Mesenchymal stem cell (in vitro differentiated cells and primary cell): ENCODE data around the gene FRY.
A peak's percentile ranks its signal among the peaks of the same experiment; 100 is the strongest.

Experiments
- DNase-seq: peaks from one replicate; pipeline ENCODE4 v3.0.0-alpha.2; 2013
- H2AFZ ChIP-seq: one replicate; pipeline ENCODE4 v1.6.1; 2013; ENCODE audit warnings: low read depth, mild to moderate bottlenecking, control low read depth, inconsistent platforms, low read length, moderate library complexity
- H2AK5ac ChIP-seq: 2 replicates; pipeline ENCODE4 v1.6.1; 2013; ENCODE audit warnings: low read length, moderate library complexity, mild to moderate bottlenecking, inconsistent platforms; ENCODE audit not compliant: severe bottlenecking
- H2BK120ac ChIP-seq: one replicate; pipeline ENCODE4 v1.6.1; 2013; ENCODE audit warnings: low read depth, mild to moderate bottlenecking, inconsistent platforms, low read length, moderate library complexity
- H2BK12ac ChIP-seq, 2 experiments: one replicate each; pipeline ENCODE4 v1.6.1; 2013; ENCODE audit warnings: inconsistent platforms in 2 of 2, low read length in 2 of 2, mild to moderate bottlenecking in 2 of 2, moderate library complexity in 2 of 2, control low read depth in 1 of 2
- H2BK15ac ChIP-seq: one replicate; pipeline ENCODE4 v1.6.1; 2013; ENCODE audit warnings: mild to moderate bottlenecking, low read depth, inconsistent platforms; ENCODE audit not compliant: poor library complexity, severe bottlenecking
- H2BK5ac ChIP-seq: 2 replicates; pipeline ENCODE4 v1.6.1; 2013; ENCODE audit warnings: low read depth, mild to moderate bottlenecking, low read length, control low read depth, inconsistent platforms; ENCODE audit not compliant: poor library complexity, severe bottlenecking
- H3K14ac ChIP-seq, 2 experiments: one replicate each; pipeline ENCODE4 v1.6.1; 2013; ENCODE audit warnings: inconsistent platforms in 2 of 2, low read length in 2 of 2, control low read depth in 1 of 2, mild to moderate bottlenecking in 1 of 2, moderate library complexity in 1 of 2
- H3K18ac ChIP-seq, 2 experiments: one replicate each; pipeline ENCODE4 v1.6.1; 2013; ENCODE audit warnings: inconsistent platforms in 2 of 2, low read length in 2 of 2, control low read depth in 1 of 2, low read depth in 1 of 2, mild to moderate bottlenecking in 1 of 2
- H3K23ac ChIP-seq, 2 experiments: one replicate each; pipeline ENCODE4 v1.6.1; 2013; ENCODE audit warnings: inconsistent platforms in 2 of 2, low read length in 2 of 2, mild to moderate bottlenecking in 2 of 2, moderate library complexity in 2 of 2, control low read depth in 1 of 2
- H3K27ac ChIP-seq: 2 replicates; pipeline ENCODE4 v1.5.1; 2013; ENCODE audit warnings: mild to moderate bottlenecking, moderate library complexity, low read length, control low read depth, inconsistent platforms; ENCODE audit not compliant: poor library complexity, severe bottlenecking
- H3K27me3 ChIP-seq, 2 experiments: 2 replicates each; pipeline versions ENCODE4 v1.6.1 to v1.7.0; 2013; ENCODE audit warnings: low read length in 2 of 2, mild to moderate bottlenecking in 2 of 2, moderate library complexity in 2 of 2, control low read depth in 1 of 2, inconsistent platforms in 1 of 2; ENCODE audit not compliant: control insufficient read depth in 1 of 2, insufficient read depth in 1 of 2
- H3K36me3 ChIP-seq, 2 experiments: 2 replicates each; pipeline versions ENCODE4 v1.6.1 to v1.7.0; 2013; ENCODE audit warnings: low read length in 2 of 2, control low read depth in 1 of 2, inconsistent platforms in 1 of 2, low read depth in 1 of 2, mild to moderate bottlenecking in 1 of 2; ENCODE audit not compliant: insufficient read depth in 2 of 2, control insufficient read depth in 1 of 2
- H3K4ac ChIP-seq, 2 experiments: one replicate each; pipeline ENCODE4 v1.6.1; 2013; ENCODE audit warnings: inconsistent platforms in 2 of 2, low read length in 2 of 2, mild to moderate bottlenecking in 2 of 2, moderate library complexity in 2 of 2, control low read depth in 1 of 2, low read depth in 1 of 2
- H3K4me1 ChIP-seq: 2 replicates; pipeline ENCODE4 v1.6.1; 2013; ENCODE audit warnings: low read depth, low read length, control low read depth; ENCODE audit not compliant: control insufficient read depth, insufficient read depth
- H3K4me2 ChIP-seq: 2 replicates; pipeline ENCODE4 v1.6.1; 2013; ENCODE audit warnings: low read length, mild to moderate bottlenecking, inconsistent platforms; ENCODE audit not compliant: poor library complexity, severe bottlenecking
- H3K4me3 ChIP-seq, 2 experiments: 2 replicates each; pipeline versions ENCODE4 v1.5.1 to v1.7.0; 2013; ENCODE audit warnings: low read length in 2 of 2, mild to moderate bottlenecking in 2 of 2, control low read depth in 1 of 2, low read depth in 1 of 2; ENCODE audit not compliant: insufficient read depth in 1 of 2
- H3K79me1 ChIP-seq: replicated peaks from 2 replicates; pipeline ENCODE4 v1.6.1; 2013; ENCODE audit warnings: mild to moderate bottlenecking, control low read depth, low read length, inconsistent platforms; ENCODE audit not compliant: poor library complexity, severe bottlenecking
- H3K9ac ChIP-seq: 2 replicates; pipeline ENCODE4 v1.7.0; 2013; ENCODE audit warnings: mild to moderate bottlenecking, low read length, moderate library complexity
- H3K9me3 ChIP-seq: 2 replicates; pipeline ENCODE4 v1.7.0; 2013; ENCODE audit warnings: mild to moderate bottlenecking, low read length; ENCODE audit not compliant: control insufficient read depth
- H4K8ac ChIP-seq: one replicate; pipeline ENCODE4 v1.6.1; 2013; ENCODE audit warnings: inconsistent platforms, mild to moderate bottlenecking, low read length, moderate library complexity
- H4K91ac ChIP-seq: one replicate; pipeline ENCODE4 v1.6.1; 2013; ENCODE audit warnings: mild to moderate bottlenecking, low read length, inconsistent platforms
- WGBS: methylation state at CpG from one replicate; pipeline ENCODE4 v1.1.7; 2013; ENCODE audit warnings: mixed read lengths; 5-methylcytosine and 5-hydroxymethylcytosine counted together

The FRY gene

DNA sequence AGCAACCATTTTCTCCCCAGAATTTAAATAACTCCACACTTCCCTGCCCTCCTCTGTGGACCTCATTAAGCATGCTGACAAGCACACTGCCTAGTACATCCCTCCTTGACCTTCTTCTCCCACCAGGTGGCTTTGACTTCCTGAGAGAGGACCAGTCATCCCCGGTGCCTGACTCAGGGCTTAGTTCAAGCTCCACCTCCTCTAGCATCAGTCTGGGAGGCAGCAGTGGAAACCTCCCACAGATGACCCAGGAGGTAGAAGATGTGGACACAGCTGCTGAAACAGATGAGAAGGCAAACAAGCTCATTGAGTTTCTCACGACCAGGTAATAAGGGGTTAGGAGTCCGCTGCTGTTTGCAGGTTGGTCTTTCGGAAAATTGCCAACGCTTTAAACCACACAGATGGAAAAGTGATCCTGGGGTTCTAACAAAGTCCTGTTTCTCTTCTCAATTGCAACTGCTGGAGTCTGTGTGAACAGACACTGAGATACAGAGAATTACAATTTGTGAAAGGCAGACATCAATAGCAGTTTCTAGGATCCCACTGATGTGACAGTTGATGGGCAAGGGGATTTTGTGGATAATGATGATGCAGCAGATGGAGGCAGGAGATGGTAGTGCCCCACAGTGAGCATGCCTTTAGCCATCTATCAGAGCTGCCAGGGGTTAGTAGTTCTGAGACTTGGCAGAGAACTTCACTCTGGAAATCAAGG, 196.9 kb downstream of the FRY start:
- Histone ChIP-seq H3K27ac (no peak overlapping the region), H2BK120ac (no peak overlapping the region), H2BK15ac (no peak overlapping the region), H3K27me3 (no peaks in the 10 kb centered on the region), H3K79me1 (no peaks in the 10 kb centered on the region), H3K23ac (no peak overlapping the region), H3K4me3 (no peak overlapping the region), H2AFZ (no peak overlapping the region), H3K9ac (no peak overlapping the region), H3K36me3 (peaks cover 2 to 37% of the 10 kb centered on the region in 2 experiments), H3K18ac (no peak overlapping the region), H3K4me2 (no peak overlapping the region), H4K8ac (peak overlapping the region; percentile 14), H2BK12ac (peak overlapping the region in 1 of 2 experiments; percentile 75), H3K4ac (no peak overlapping the region), H3K9me3 (no peaks in the 10 kb centered on the region), H2AK5ac (no peak overlapping the region), H3K14ac (no peak overlapping the region), H4K91ac (no peak overlapping the region), H2BK5ac (no peak overlapping the region), H3K4me1 (peaks cover 4% of the 10 kb centered on the region)
- 79% methylated on average over 5 of the region's 5 CpGs for WGBS
- DNase-seq = peak; percentile 49

DNA sequence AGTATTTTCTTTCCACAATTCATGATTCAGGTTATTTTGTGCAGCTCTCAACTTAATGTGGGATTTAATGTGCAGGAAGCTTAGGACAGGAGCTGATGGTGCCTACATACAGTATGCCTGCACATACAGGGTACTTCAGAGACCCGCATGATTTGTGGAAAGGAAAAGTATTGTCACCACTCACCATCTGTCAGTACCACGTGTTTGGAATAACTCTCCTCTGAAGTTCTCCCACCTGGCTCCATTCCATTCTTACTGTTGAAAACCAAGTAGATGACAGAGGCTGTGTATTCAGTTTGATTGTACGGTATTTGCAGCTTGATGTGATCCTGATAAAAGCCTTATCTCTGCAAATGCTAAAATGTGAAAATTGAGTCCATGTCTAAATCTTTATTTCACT, 197.9 kb downstream of the FRY start:
- H3K27ac ChIP-seq = no peak overlapping the region
- no peak overlapping the region for H3K9ac ChIP-seq
- H4K8ac ChIP-seq = no peak overlapping the region
- H2AK5ac ChIP-seq = no peak overlapping the region
- H3K9me3 ChIP-seq = no peaks in the 10 kb centered on the region
- H3K4ac ChIP-seq = no peak overlapping the region
- no peak for DNase-seq
- no peak overlapping the region for H2AFZ ChIP-seq
- peaks cover 2% of the 10 kb centered on the region for H3K4me1 ChIP-seq
- H4K91ac ChIP-seq = no peak overlapping the region
- H2BK12ac ChIP-seq = no peak overlapping the region
- no peak overlapping the region for H2BK15ac ChIP-seq
- H3K79me1 ChIP-seq = no peaks in the 10 kb centered on the region
- H3K4me3 ChIP-seq = no peak overlapping the region
- WGBS = 83% methylated on average over 1 of the region's 3 CpGs
- no peak overlapping the region for H2BK5ac ChIP-seq
- H3K27me3 ChIP-seq = no peaks in the 10 kb centered on the region
- H3K18ac ChIP-seq = no peak overlapping the region
- H3K36me3 ChIP-seq = peaks cover 2 to 36% of the 10 kb centered on the region in 2 experiments
- no peak overlapping the region for H2BK120ac ChIP-seq
- H3K4me2 ChIP-seq = no peak overlapping the region
- H3K14ac ChIP-seq = no peak overlapping the region
- H3K23ac ChIP-seq = no peak overlapping the region

DNA sequence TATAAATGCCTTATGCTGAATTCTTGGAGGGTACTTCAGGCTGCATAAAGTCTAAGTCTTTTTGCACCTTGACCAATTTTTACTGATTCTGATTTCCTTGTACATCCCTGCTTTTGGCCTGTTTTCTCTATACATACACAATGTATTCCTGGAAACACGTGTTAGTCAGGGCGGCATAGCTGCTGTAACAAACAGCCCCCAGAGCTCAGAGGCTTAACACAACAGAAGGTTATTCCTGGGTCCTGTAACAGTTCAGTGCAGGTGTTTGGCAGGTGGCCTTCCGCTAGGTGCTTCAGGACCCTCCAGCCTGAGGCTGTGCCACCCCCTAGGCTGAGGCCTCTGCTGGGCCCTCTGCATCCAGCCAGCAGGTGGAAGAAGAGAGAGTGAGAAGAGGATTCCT, 200.7 kb downstream of the FRY start:
- Histone ChIP-seq H3K18ac (no peak overlapping the region), H3K27ac (no peak overlapping the region), H3K4me1 (no peaks in the 10 kb centered on the region), H3K9me3 (no peaks in the 10 kb centered on the region), H2AK5ac (no peak overlapping the region), H4K8ac (no peak overlapping the region), H3K4me2 (no peak overlapping the region), H3K14ac (no peak overlapping the region), H3K23ac (no peak overlapping the region), H3K4me3 (no peak overlapping the region), H3K36me3 (peaks cover 3 to 29% of the 10 kb centered on the region in 2 experiments), H2AFZ (no peak overlapping the region), H4K91ac (no peak overlapping the region), H3K9ac (no peak overlapping the region), H2BK5ac (no peak overlapping the region), H3K79me1 (no peaks in the 10 kb centered on the region), H2BK15ac (no peak overlapping the region), H2BK120ac (no peak overlapping the region), H3K4ac (peak overlapping the region in 1 of 2 experiments; percentile 47), H2BK12ac (no peak overlapping the region), H3K27me3 (no peaks in the 10 kb centered on the region)
- 98% methylated on average over 3 of the region's 3 CpGs for WGBS
- DNase-seq = no peak

DNA sequence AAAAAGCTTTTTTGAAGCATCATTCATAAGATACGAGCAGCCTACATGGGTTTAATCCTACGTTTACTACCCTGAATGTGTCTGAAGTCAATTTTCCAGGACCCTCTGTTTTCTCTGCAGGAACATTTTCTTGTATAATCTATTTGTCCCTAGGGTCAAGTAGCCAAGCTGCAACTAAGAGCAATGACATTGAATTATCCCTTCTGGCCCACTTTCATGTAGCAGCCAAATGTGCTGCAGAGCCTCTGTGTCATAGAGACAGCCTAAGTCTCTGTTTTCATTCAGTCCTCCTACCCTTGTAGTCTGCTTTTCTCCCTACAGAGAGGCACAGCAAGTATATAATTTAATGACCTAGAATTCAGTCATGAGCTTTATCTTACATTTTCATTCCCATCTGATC, 201.5 kb downstream of the FRY start:
- no peaks in the 10 kb centered on the region for H3K79me1 ChIP-seq
- no peak overlapping the region for H2BK120ac ChIP-seq
- peak; percentile 40 for DNase-seq
- no peak overlapping the region for H3K23ac ChIP-seq
- H4K8ac ChIP-seq = no peak overlapping the region
- H3K4me1 ChIP-seq = no peaks in the 10 kb centered on the region
- H4K91ac ChIP-seq = no peak overlapping the region
- no peak overlapping the region for H3K4me2 ChIP-seq
- peaks cover 8 to 34% of the 10 kb centered on the region in 2 experiments for H3K36me3 ChIP-seq
- no peak overlapping the region for H3K9ac ChIP-seq
- WGBS = 51% methylated on average over 2 of the region's 2 CpGs
- H2BK12ac ChIP-seq = no peak overlapping the region
- no peak overlapping the region for H2AK5ac ChIP-seq
- no peak overlapping the region for H2BK15ac ChIP-seq
- H3K9me3 ChIP-seq = no peaks in the 10 kb centered on the region
- H2BK5ac ChIP-seq = no peak overlapping the region
- no peak overlapping the region for H3K14ac ChIP-seq
- H3K27ac ChIP-seq = no peak overlapping the region
- no peak overlapping the region for H3K4me3 ChIP-seq
- H3K18ac ChIP-seq = no peak overlapping the region
- no peak overlapping the region for H3K4ac ChIP-seq
- no peaks in the 10 kb centered on the region for H3K27me3 ChIP-seq
- no peak overlapping the region for H2AFZ ChIP-seq
